Measurements from ENCODE around the gene CHCHD3.
A peak's percentile ranks its signal among the peaks of the same experiment; 100 is the strongest.
"Not testable (repeated sequence)": the region's sequence is repeated elsewhere in the genome, so short reads cannot be mapped to it uniquely, and the experiment has no call there.

Gene CHCHD3

GRCh38 chr7:132901241-132901640, 180.6 kb downstream of the CHCHD3 start:
- in situ Hi-C loops (cut with MboI; ENCODE audit: low pct_unique_long_range_greater_than_20kb, low sequenced_read_pairs, unreplicated experiment) = no loop called here
- no peak for DNase-seq (ENCODE audit: low spot score)
- no peak for TF ChIP-seq CTCF (IDR thresholded peaks at IDR 0.05; ENCODE audit: extremely low read depth, insufficient read depth, missing control alignments)

GRCh38 chr7:132899833-132900232, 182.1 kb downstream of the CHCHD3 start:
- DNase-seq (ENCODE audit: low spot score) = no peak
- in situ Hi-C loops (cut with MboI; ENCODE audit: low pct_unique_long_range_greater_than_20kb, low sequenced_read_pairs, unreplicated experiment) = no loop called here
- TF ChIP-seq CTCF (IDR thresholded peaks at IDR 0.05; ENCODE audit: extremely low read depth, insufficient read depth, missing control alignments) = peak; percentile 31

- in situ Hi-C loops (cut with MboI; ENCODE audit: low pct_unique_long_range_greater_than_20kb, low sequenced_read_pairs, unreplicated experiment); DNase-seq (ENCODE audit: low spot score): not testable (repeated sequence)
These were observed 183.2 kb downstream of the CHCHD3 start for GRCh38 chr7:132898641-132899175.

- no peak for DNase-seq (ENCODE audit: low spot score)
- TF ChIP-seq CTCF (IDR thresholded peaks at IDR 0.05; ENCODE audit: extremely low read depth, insufficient read depth, missing control alignments) = no peak
- in situ Hi-C loops (cut with MboI; ENCODE audit: low pct_unique_long_range_greater_than_20kb, low sequenced_read_pairs, unreplicated experiment) = no loop called here
These were observed 184.7 kb downstream of the CHCHD3 start for GRCh38 chr7:132897093-132897687.

DNA sequence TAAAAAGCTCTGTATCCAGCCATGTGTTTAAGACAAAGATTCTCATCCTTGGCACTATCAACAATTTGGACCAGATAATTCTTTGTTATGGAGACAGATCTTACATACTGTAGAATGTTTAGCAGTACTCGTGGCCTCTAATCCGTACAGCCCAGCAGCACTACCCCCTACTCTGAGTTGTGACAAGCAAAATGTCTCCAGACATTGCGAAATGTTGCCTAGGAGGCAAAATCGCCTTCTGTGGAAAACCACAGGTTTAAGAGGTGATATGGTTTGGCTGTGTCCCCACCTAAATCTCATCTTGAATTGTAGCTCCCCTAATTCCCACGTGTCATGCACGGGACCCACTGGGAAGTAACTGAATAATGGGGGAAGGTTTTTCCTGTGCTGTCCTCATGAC, 186.7 kb downstream of the CHCHD3 start:
- TF ChIP-seq CTCF (IDR thresholded peaks at IDR 0.05; ENCODE audit: extremely low read depth, insufficient read depth, missing control alignments) = no peak

GRCh38 chr7:132893560-132893959, 188.3 kb downstream of the CHCHD3 start:
- no peak for TF ChIP-seq CTCF (IDR thresholded peaks at IDR 0.05; ENCODE audit: extremely low read depth, insufficient read depth, missing control alignments)
- in situ Hi-C loops (cut with MboI; ENCODE audit: low pct_unique_long_range_greater_than_20kb, low sequenced_read_pairs, unreplicated experiment) = no loop called here
- DNase-seq (ENCODE audit: low spot score) = no peak

More for the DNA sequence above, 186.7 kb downstream of the CHCHD3 start:
- in situ Hi-C loops (cut with MboI; ENCODE audit: low pct_unique_long_range_greater_than_20kb, low sequenced_read_pairs, unreplicated experiment) = no loop called here
- DNase-seq (ENCODE audit: low spot score) = no peak

- DNase-seq (ENCODE audit: low spot score); in situ Hi-C loops (cut with MboI; ENCODE audit: low pct_unique_long_range_greater_than_20kb, low sequenced_read_pairs, unreplicated experiment): not testable (repeated sequence)
These were observed 189.1 kb downstream of the CHCHD3 start for GRCh38 chr7:132892744-132893143.

DNA sequence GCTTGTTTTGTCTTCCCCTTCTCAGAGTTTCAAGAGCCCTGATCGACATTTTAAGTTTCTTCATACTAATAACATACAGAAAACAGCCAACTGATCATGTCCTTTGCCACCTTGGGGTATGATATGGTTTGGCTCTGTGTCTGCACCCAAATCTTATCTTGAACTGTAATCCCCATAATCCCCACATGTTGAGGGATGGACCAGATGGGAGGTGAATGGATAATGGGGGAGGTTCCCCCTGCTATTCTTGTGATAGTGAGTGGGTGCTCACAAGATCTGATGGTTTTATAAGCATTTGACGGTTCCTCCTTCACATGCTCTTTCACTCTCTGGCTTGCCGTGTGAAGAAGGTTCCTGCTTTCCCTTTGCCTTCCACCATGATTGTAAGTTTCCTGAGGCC, 190.3 kb downstream of the CHCHD3 start:
- in situ Hi-C loops (cut with MboI; ENCODE audit: low pct_unique_long_range_greater_than_20kb, low sequenced_read_pairs, unreplicated experiment) = no loop called here
- DNase-seq (ENCODE audit: low spot score) = no peak
- TF ChIP-seq CTCF (IDR thresholded peaks at IDR 0.05; ENCODE audit: extremely low read depth, insufficient read depth, missing control alignments) = no peak

Measured in GM13977 (cell line).